Keratinocyte (primary cell): Measurements from ENCODE around the gene CCDC83. TPM values are rescaled to one million over a fixed set of nuclear protein-coding genes. Genes with fewer than 3 reads are reported as not detected.

Source experiments
- DNase-seq: peaks from one replicate; pipeline ENCODE4 v3.0.0-alpha.2; 2011; ENCODE audit warnings: low read depth, missing footprints, low spot score
- FAIRE-seq: peaks from 2 replicates; lab custom pipeline; 2011; peaks lifted over from hg19 to GRCh38; lab: Jason Lieb, UNC
- H2AFZ ChIP-seq: 2 replicates; pipeline ENCODE4 v1.6.0; 2012; ENCODE audit warnings: low read length, control low read depth, inconsistent platforms; ENCODE audit not compliant: control insufficient read depth
- H3K27ac ChIP-seq: 2 replicates; pipeline ENCODE4 v1.5.1; 2011; ENCODE audit warnings: low read length; ENCODE audit not compliant: control insufficient read depth, insufficient read depth
- H3K27me3 ChIP-seq: 3 replicates; pipeline ENCODE4 v1.6.0; 2011; ENCODE audit warnings: low read length; ENCODE audit not compliant: control insufficient read depth, insufficient read depth; ENCODE audit errors: extremely low read depth
- H3K36me3 ChIP-seq, 2 experiments: 2 replicates in 1 of 2; 3 replicates in 1 of 2; pipeline ENCODE4 v1.5.1; 2011; ENCODE audit warnings: low read length in 2 of 2, mild to moderate bottlenecking in 1 of 2; ENCODE audit not compliant: control insufficient read depth in 2 of 2, insufficient read depth in 2 of 2; ENCODE audit errors: extremely low read depth in 1 of 2
- H3K4me1 ChIP-seq: 3 replicates; pipeline ENCODE4 v1.5.1; 2011; ENCODE audit warnings: low read length; ENCODE audit not compliant: control insufficient read depth, insufficient read depth; ENCODE audit errors: extremely low read depth
- H3K4me2 ChIP-seq: 3 replicates; pipeline ENCODE4 v1.6.0; 2011; ENCODE audit warnings: low read depth, low read length; ENCODE audit not compliant: control insufficient read depth, insufficient read depth; ENCODE audit errors: extremely low read depth
- H3K4me3 ChIP-seq, 3 experiments: fragments of 200-600 bp in 1 of 3; sonication (generic) in 1 of 3; 2 replicates in 2 of 3; 3 replicates in 1 of 3; pipeline ENCODE4 v1.5.1; 2011 to 2016; ENCODE audit warnings: low read length in 3 of 3, mild to moderate bottlenecking in 3 of 3, control low read depth in 2 of 3, inconsistent platforms in 1 of 3, low read depth in 1 of 3, mixed read lengths in 1 of 3, mixed run types in 1 of 3, moderate library complexity in 1 of 3; ENCODE audit not compliant: control insufficient read depth in 2 of 3, insufficient read depth in 2 of 3; ENCODE audit errors: extremely low read depth in 1 of 3
- H3K79me2 ChIP-seq: 2 replicates; pipeline ENCODE4 v1.6.0; 2012; ENCODE audit warnings: low read length; ENCODE audit not compliant: control insufficient read depth, insufficient read depth
- H3K9ac ChIP-seq: 3 replicates; pipeline ENCODE4 v1.6.0; 2011; ENCODE audit warnings: low read length; ENCODE audit not compliant: control insufficient read depth, insufficient read depth; ENCODE audit errors: extremely low read depth
- H3K9me1 ChIP-seq: 3 replicates; pipeline ENCODE4 v1.6.0; 2011; ENCODE audit warnings: low read length; ENCODE audit not compliant: control insufficient read depth, insufficient read depth; ENCODE audit errors: extremely low read depth
- H3K9me3 ChIP-seq: 2 replicates; pipeline ENCODE4 v1.5.1; 2012; ENCODE audit warnings: low read depth, low read length; ENCODE audit not compliant: control insufficient read depth
- H4K20me1 ChIP-seq: 3 replicates; pipeline ENCODE4 v1.6.0; 2011; ENCODE audit warnings: low read length; ENCODE audit not compliant: control insufficient read depth, insufficient read depth; ENCODE audit errors: extremely low read depth
- CTCF ChIP-seq, 3 experiments: IDR thresholded peaks in 1 of 3; conservative IDR thresholded peaks in 1 of 3; optimal IDR thresholded peaks in 1 of 3; 2 replicates in 2 of 3; 3 replicates in 1 of 3; pipeline versions ENCODE3 to v1.5.1; 2011; ENCODE audit warnings: low read length in 3 of 3, mild to moderate bottlenecking in 3 of 3, moderate library complexity in 2 of 3, control low read depth in 1 of 3, inconsistent platforms in 1 of 3; ENCODE audit not compliant: insufficient read depth in 2 of 3; ENCODE audit errors: extremely low read depth in 1 of 3
- EZH2 ChIP-seq: IDR thresholded peaks from one replicate; pipeline ENCODE4 v1.6.1; 2012; ENCODE audit warnings: inconsistent platforms, mild to moderate bottlenecking, low read length, moderate library complexity
- dilution Hi-C: fragments of 300-500 bp; cut with MboI; formaldehyde crosslinking; loops from one replicate; pipeline ENCODE4 v1.7.0; 2020; ENCODE audit warnings: low sequenced_read_pairs; ENCODE audit not compliant: extremely low pct_ligation_motif_present
- polyA plus RNA-seq, 5 experiments: library from polyadenylated mRNA; depleted of rRNA in 3 of 5; stranded (reverse) in 3 of 5; stranded (forward) in 1 of 5; unstranded in 1 of 5; fragments of >200 nt; gene quantifications; 1 replicate in 1 of 5; 2 replicates in 3 of 5; 3 replicates in 1 of 5; pipeline versions ENCODE4 v1.2.1 to v1.2.3, GENCODE V29; 2011 to 2012; ENCODE audit warnings: missing spikeins in 2 of 5, low read depth in 1 of 5, low replicate concordance in 1 of 5

CCDC83 gene
- polyA plus RNA-seq, 1 donor (not counting 4 experiments of a cell fraction or from before 2014, with no cell fraction given): not detected

GRCh38 chr11:85847436-85847835, 7.7 kb upstream of the CCDC83 start:
- Histone ChIP-seq H3K36me3 (no peaks in the 10 kb centered on the region), H3K79me2 (no peaks in the 10 kb centered on the region), H4K20me1 (no peaks in the 10 kb centered on the region), H3K4me1 (peaks cover 17% of the 10 kb centered on the region), H3K9me1 (no peaks in the 10 kb centered on the region), H3K9me3 (no peaks in the 10 kb centered on the region), H3K27me3 (no peaks in the 10 kb centered on the region), H3K4me3 (no peak overlapping the region), H3K27ac (no peak overlapping the region), H2AFZ (no peak overlapping the region), H3K9ac (no peak overlapping the region), H3K4me2 (no peak overlapping the region)
- no peak for DNase-seq
- no peak for FAIRE-seq
- TF ChIP-seq EZH2: no peak
- no peak for TF ChIP-seq CTCF (optimal IDR thresholded peaks at IDR 0.05 in 1 of 3, IDR thresholded peaks at IDR 0.05 in 1 of 3, conservative IDR thresholded peaks at IDR 0.05 in 1 of 3; ENCODE audit: extremely low read depth in 1 of 3, insufficient read depth in 2 of 3, low read length in 3 of 3)
- dilution Hi-C loops: no loop called here

- DNase-seq (no peak), FAIRE-seq (no peak)
- TF ChIP-seq CTCF (optimal IDR thresholded peaks at IDR 0.05 in 1 of 3, IDR thresholded peaks at IDR 0.05 in 1 of 3, conservative IDR thresholded peaks at IDR 0.05 in 1 of 3; ENCODE audit: extremely low read depth in 1 of 3, insufficient read depth in 2 of 3, low read length in 3 of 3) (no peak), EZH2 (no peak)
- Histone ChIP-seq H3K36me3 (no peaks in the 10 kb centered on the region), H3K4me2 (no peak overlapping the region), H3K27me3 (no peaks in the 10 kb centered on the region), H3K9me3 (no peaks in the 10 kb centered on the region), H3K9ac (no peak overlapping the region), H3K4me1 (peaks cover 17% of the 10 kb centered on the region), H3K27ac (no peak overlapping the region), H3K79me2 (no peaks in the 10 kb centered on the region), H2AFZ (no peak overlapping the region), H4K20me1 (no peaks in the 10 kb centered on the region), H3K4me3 (no peak overlapping the region), H3K9me1 (no peaks in the 10 kb centered on the region)
- dilution Hi-C loops: no loop called here
Observed at GRCh38 chr11:85848006-85848405, 7.2 kb upstream of the CCDC83 start.
